Breast epithelium (tissue), 4 donors: ENCODE data around the gene RNLS. TPM values are rescaled to one million over a fixed set of nuclear protein-coding genes. Genes with fewer than 3 reads are reported as not detected.

Experiments
- DNase-seq, 2 donors: peaks; one replicate each; pipeline ENCODE4 v3.0.0-alpha.2; 2019; ENCODE audit warnings: low spot score in 2 of 2
- H3K27ac ChIP-seq, 2 donors: fragments of 200-600 bp; sonication (generic) in 1 of 2; one replicate each; pipeline ENCODE4 v1.5.1; 2016 to 2019; ENCODE audit warnings: mild to moderate bottlenecking in 1 of 2
- H3K27me3 ChIP-seq, 2 donors: fragments of 200-600 bp; sonication (generic) in 1 of 2; one replicate each; pipeline versions ENCODE4 v1.5.1 to v1.6.0; 2017 to 2019; ENCODE audit warnings: control low read depth in 1 of 2, mild to moderate bottlenecking in 1 of 2
- H3K36me3 ChIP-seq: fragments of 200-600 bp; one replicate; pipeline ENCODE4 v1.5.1; 2019
- H3K4me1 ChIP-seq, 2 donors: fragments of 200-600 bp; sonication (generic); one replicate each; pipeline ENCODE4 v1.5.1; 2016 to 2019; ENCODE audit warnings: control low read depth in 1 of 2
- H3K4me3 ChIP-seq, 3 donors: fragments of 200-600 bp; sonication (generic); 1 replicate in 2 of 3; 2 replicates in 1 of 3; pipeline ENCODE4 v1.5.1; 2016 to 2019; ENCODE audit warnings: mild to moderate bottlenecking in 3 of 3, moderate library complexity in 2 of 3
- H3K9me3 ChIP-seq, 2 donors: fragments of 200-600 bp; sonication (generic) in 1 of 2; one replicate each; pipeline ENCODE4 v1.5.1; 2016 to 2019; ENCODE audit warnings: control low read depth in 1 of 2
- POLR2A ChIP-seq: fragments of 450-650 bp; IDR thresholded peaks from one replicate; pipeline ENCODE4 v1.6.1; 2016; ENCODE audit warnings: antibody characterized with exemption, mild to moderate bottlenecking, moderate library complexity
- POLR2AphosphoS5 ChIP-seq, 3 donors: sonication (generic); formaldehyde crosslinking; IDR thresholded peaks; one replicate each; pipeline ENCODE4 v1.6.1; 2017; ENCODE audit warnings: antibody characterized with exemption in 3 of 3
- intact Hi-C: fragments of 100-400 bp; cut with DNase I; formaldehyde crosslinking; loops from one replicate; pipeline ENCODE4 v1.15.1; 2023; ENCODE audit warnings: low total_unique reads
- total RNA-seq, 3 donors: library from RNA; depleted of rRNA; stranded (reverse); fragments of >200 nt; gene quantifications; one replicate each; pipeline ENCODE4 v1.1.0, GENCODE V29; 2016
- TF ChIP-seq, protein P1 (sequence below), 3 donors: fragments of 450-650 bp; IDR thresholded peaks; one replicate each; pipeline ENCODE4 v1.5.1; 2016 to 2017; ENCODE audit warnings: antibody characterized with exemption in 3 of 3, mild to moderate bottlenecking in 3 of 3, moderate library complexity in 3 of 3

RNLS gene
- total RNA-seq, 3 donors from 2014 or later = 27.9 to 32.1 (median 29.1) TPM

DNA sequence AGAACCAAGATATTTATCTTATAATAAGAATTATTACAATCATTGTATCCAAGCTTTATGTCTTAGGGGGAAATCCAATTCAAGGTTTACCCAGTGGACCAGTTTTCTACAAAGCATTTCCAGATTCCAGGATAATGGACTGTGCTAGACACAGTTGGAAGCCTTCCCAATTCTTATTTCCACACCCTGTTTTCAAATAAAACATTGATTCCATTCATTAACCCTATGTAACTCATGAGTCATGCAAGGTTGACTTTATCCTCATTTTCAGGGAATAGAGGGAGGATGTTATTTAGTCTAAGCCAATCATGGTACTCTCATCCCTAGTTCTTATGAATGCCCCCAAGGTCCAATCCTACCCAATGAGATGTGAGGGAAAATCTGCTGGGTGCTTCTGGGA lies 145.7 kb downstream of the RNLS start:
- DNase-seq = no peak
- Histone ChIP-seq H3K27ac (no peak overlapping the region), H3K27me3 (no peaks in the 10 kb centered on the region), H3K4me3 (no peak overlapping the region), H3K4me1 (no peaks in the 10 kb centered on the region), H3K9me3 (no peaks in the 10 kb centered on the region), H3K36me3 (no peaks in the 10 kb centered on the region)
- TF ChIP-seq, protein P1, sequence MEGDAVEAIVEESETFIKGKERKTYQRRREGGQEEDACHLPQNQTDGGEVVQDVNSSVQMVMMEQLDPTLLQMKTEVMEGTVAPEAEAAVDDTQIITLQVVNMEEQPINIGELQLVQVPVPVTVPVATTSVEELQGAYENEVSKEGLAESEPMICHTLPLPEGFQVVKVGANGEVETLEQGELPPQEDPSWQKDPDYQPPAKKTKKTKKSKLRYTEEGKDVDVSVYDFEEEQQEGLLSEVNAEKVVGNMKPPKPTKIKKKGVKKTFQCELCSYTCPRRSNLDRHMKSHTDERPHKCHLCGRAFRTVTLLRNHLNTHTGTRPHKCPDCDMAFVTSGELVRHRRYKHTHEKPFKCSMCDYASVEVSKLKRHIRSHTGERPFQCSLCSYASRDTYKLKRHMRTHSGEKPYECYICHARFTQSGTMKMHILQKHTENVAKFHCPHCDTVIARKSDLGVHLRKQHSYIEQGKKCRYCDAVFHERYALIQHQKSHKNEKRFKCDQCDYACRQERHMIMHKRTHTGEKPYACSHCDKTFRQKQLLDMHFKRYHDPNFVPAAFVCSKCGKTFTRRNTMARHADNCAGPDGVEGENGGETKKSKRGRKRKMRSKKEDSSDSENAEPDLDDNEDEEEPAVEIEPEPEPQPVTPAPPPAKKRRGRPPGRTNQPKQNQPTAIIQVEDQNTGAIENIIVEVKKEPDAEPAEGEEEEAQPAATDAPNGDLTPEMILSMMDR (IDR thresholded peaks at IDR 0.05) = no peak
- intact Hi-C loops = no loop called here

DNA sequence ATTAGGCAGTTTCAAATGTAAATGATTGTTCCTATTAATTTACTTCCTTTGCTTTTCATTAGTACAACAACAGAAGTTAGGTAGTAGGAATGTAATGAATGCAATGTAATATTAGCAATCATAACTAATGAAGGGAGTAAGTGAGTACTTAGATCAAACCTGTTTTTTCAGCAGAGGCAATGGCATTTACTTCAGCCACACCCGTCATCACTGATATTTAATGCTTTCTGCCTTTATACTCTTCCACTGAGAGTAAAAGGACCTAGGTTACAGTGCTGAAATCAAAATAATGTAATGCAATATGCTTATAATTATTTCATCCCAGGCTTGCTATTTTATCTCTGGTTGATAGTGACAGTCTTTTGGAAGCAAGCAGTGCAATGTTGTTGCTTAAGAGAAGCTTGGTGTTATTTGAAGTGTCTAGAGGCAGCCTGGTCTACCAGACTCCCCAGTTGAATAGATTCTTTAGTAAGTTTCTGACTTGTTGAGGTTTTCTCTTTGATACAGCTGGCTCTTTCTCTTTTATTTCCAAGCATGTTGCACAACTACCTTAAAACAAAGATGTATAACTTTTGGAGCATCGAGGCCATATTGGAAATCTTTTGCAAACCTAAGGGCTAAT lies 149.4 kb downstream of the RNLS start:
- no peak overlapping the region for H3K4me3 ChIP-seq
- H3K27ac ChIP-seq = no peak overlapping the region
- intact Hi-C loops = no loop called here
- H3K9me3 ChIP-seq = no peaks in the 10 kb centered on the region
- H3K4me1 ChIP-seq = no peaks in the 10 kb centered on the region
- no peak for DNase-seq
- no peaks in the 10 kb centered on the region for H3K36me3 ChIP-seq
- no peaks in the 10 kb centered on the region for H3K27me3 ChIP-seq
- TF ChIP-seq, protein P1 (IDR thresholded peaks at IDR 0.05) = no peak
- TF ChIP-seq POLR2AphosphoS5 (IDR thresholded peaks at IDR 0.05) (no peak), POLR2A (no peak)

DNA sequence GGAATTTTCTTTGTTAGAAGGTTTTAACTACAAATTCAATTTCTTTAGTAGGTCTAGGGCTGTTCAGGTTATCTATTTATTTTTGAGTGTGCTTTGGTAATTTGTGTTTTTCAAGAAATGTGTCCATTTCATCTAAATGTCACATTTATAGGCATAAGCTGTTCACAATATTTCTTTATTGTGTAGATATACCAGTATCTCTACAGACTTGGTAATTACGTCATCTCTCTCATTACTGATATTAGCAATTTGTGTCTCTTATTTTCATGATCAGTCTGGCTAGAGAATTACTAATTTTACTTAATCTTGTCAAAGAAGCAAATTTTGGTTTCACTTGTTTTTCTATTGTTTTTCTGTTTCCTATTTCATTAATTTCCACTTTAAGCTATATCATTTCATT lies 152.0 kb downstream of the RNLS start:
- Histone ChIP-seq H3K4me1 (no peaks in the 10 kb centered on the region), H3K27me3 (no peaks in the 10 kb centered on the region), H3K36me3 (no peaks in the 10 kb centered on the region), H3K9me3 (no peaks in the 10 kb centered on the region), H3K4me3 (no peak overlapping the region), H3K27ac (no peak overlapping the region)
- TF ChIP-seq POLR2AphosphoS5 (IDR thresholded peaks at IDR 0.05) (no peak), POLR2A (no peak)
- intact Hi-C loops = no loop called here
- no peak for DNase-seq

DNA sequence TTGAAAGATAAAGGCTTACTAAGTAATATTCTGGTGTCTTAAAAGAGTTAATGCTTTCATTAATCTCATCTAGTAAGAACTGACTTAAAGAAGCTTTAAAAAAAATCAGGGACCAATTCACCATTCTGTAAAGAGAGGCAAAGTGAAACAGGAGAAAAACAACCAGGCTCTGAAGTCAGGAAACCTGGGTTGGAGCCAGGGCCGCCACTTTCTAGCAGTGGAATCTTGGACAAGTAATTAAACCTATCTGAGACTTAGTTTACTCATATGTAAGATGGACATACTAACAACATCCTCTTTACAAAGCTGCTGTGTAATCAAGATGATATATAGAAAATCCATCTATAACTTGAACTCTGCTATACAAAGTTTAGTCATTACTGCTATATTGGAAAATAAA lies 154.1 kb downstream of the RNLS start:
- TF ChIP-seq POLR2AphosphoS5 (IDR thresholded peaks at IDR 0.05) = no peak
- TF ChIP-seq, protein P1 (IDR thresholded peaks at IDR 0.05) = no peak
- TF ChIP-seq POLR2A = no peak
- no peaks in the 10 kb centered on the region for H3K27me3 ChIP-seq
- intact Hi-C loops = no loop called here
- no peaks in the 10 kb centered on the region for H3K36me3 ChIP-seq
- H3K27ac ChIP-seq = no peak overlapping the region
- no peak overlapping the region for H3K4me3 ChIP-seq
- no peaks in the 10 kb centered on the region for H3K9me3 ChIP-seq
- no peaks in the 10 kb centered on the region for H3K4me1 ChIP-seq
- DNase-seq = no peak

DNA sequence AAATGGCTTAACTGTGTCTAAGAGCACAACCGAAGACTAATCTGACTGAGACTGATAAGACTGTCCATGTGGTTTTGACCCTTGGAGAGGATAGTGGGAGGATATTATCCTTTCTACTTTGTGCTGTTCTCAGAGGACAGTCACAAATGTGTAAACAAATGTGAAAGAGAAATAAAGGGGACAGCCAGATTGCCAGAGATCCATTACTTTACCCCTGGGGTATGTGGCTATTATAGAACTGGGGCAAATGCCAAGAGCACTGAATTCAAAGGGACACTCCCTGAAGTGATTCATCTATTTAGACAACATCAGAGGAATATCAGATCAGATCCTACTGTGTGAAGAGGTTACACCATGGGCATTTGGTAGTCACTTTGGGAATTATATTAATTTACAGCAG lies 154.7 kb downstream of the RNLS start:
- no peak for DNase-seq
- Histone ChIP-seq H3K9me3 (no peaks in the 10 kb centered on the region), H3K4me3 (no peak overlapping the region), H3K27ac (no peak overlapping the region), H3K27me3 (no peaks in the 10 kb centered on the region), H3K4me1 (no peaks in the 10 kb centered on the region), H3K36me3 (no peaks in the 10 kb centered on the region)
- no peak for TF ChIP-seq POLR2A
- TF ChIP-seq, protein P1 (IDR thresholded peaks at IDR 0.05) = no peak
- TF ChIP-seq POLR2AphosphoS5 (IDR thresholded peaks at IDR 0.05) = no peak
- intact Hi-C loops = no loop called here

DNA sequence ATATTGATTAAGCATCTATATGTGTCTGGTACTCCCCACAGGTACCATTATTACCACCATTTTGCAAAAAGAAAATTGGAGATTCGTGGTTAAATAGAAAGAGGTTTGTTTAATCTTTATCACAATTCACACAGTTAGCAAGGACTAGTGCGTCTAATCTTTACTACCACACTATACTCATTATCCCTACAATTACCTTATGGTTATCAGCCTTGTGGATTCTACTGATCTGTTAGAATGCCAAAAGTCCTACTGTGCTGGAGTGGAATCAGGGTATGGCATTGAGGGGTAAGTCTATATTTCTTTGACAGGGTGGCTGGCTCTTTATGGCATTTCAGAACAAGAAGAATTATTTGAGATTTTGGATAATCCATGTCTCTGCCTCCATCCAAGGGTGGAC lies 156.1 kb downstream of the RNLS start:
- no peaks in the 10 kb centered on the region for H3K4me1 ChIP-seq
- intact Hi-C loops = no loop called here
- no peak overlapping the region for H3K4me3 ChIP-seq
- no peak for DNase-seq
- no peaks in the 10 kb centered on the region for H3K36me3 ChIP-seq
- no peak overlapping the region for H3K27ac ChIP-seq
- H3K27me3 ChIP-seq = no peaks in the 10 kb centered on the region
- no peak for TF ChIP-seq POLR2AphosphoS5 (IDR thresholded peaks at IDR 0.05)
- TF ChIP-seq, protein P1 (IDR thresholded peaks at IDR 0.05) = no peak
- TF ChIP-seq POLR2A = no peak
- H3K9me3 ChIP-seq = no peaks in the 10 kb centered on the region
